ENCODE results near the gene NUAK2.

NUAK2 gene

GRCh38 chr1:205273551-205273982 is 48.0 kb downstream of the NUAK2 start:
- peaks cover 9% of the 10 kb centered on the region for H3K27me3 Mint-ChIP-seq (ENCODE audit: low read depth, poor library complexity)
- no peaks in the 10 kb centered on the region for H3K36me3 Mint-ChIP-seq (ENCODE audit: low read depth)
- TF ChIP-seq CTCF (IDR thresholded peaks at IDR 0.05) = peak; percentile 98
- no peak overlapping the region for H3K27ac Mint-ChIP-seq
- peaks cover 45% of the 10 kb centered on the region for H3K4me1 Mint-ChIP-seq
- H3K9me3 Mint-ChIP-seq = no peaks in the 10 kb centered on the region
- no peak overlapping the region for H3K4me3 Mint-ChIP-seq
- DNase-seq = peak; percentile 90

- H3K27me3 Mint-ChIP-seq (ENCODE audit: low read depth, poor library complexity) = peaks cover 13% of the 10 kb centered on the region
- DNase-seq = no peak
- H3K27ac Mint-ChIP-seq = no peak overlapping the region
- no peaks in the 10 kb centered on the region for H3K9me3 Mint-ChIP-seq
- H3K36me3 Mint-ChIP-seq (ENCODE audit: low read depth) = no peaks in the 10 kb centered on the region
- peaks cover 45% of the 10 kb centered on the region for H3K4me1 Mint-ChIP-seq
- no peak overlapping the region for H3K4me3 Mint-ChIP-seq
- TF ChIP-seq CTCF (IDR thresholded peaks at IDR 0.05) = no peak
Measured at GRCh38 chr1:205272536-205272935, 49.0 kb downstream of the NUAK2 start.

- peaks cover 19% of the 10 kb centered on the region for H3K27me3 Mint-ChIP-seq (ENCODE audit: low read depth, poor library complexity)
- H3K9me3 Mint-ChIP-seq = no peaks in the 10 kb centered on the region
- no peaks in the 10 kb centered on the region for H3K36me3 Mint-ChIP-seq (ENCODE audit: low read depth)
- no peak for TF ChIP-seq CTCF (IDR thresholded peaks at IDR 0.05)
- peaks cover 53% of the 10 kb centered on the region for H3K4me1 Mint-ChIP-seq
- H3K4me3 Mint-ChIP-seq = no peak overlapping the region
- no peak for DNase-seq
- no peak overlapping the region for H3K27ac Mint-ChIP-seq
Measured at GRCh38 chr1:205271745-205272144, 49.8 kb downstream of the NUAK2 start.

- Mint-ChIP-seq H3K36me3 (ENCODE audit: low read depth) (no peaks in the 10 kb centered on the region), H3K27me3 (ENCODE audit: low read depth, poor library complexity) (peaks cover 19% of the 10 kb centered on the region), H3K9me3 (no peaks in the 10 kb centered on the region), H3K4me1 (peaks cover 55% of the 10 kb centered on the region), H3K27ac (no peak overlapping the region), H3K4me3 (no peak overlapping the region)
- TF ChIP-seq CTCF (IDR thresholded peaks at IDR 0.05) = no peak
- DNase-seq = no peak
Measured at GRCh38 chr1:205271277-205271676, 50.3 kb downstream of the NUAK2 start.

- no peak for TF ChIP-seq CTCF (IDR thresholded peaks at IDR 0.05)
- H3K27me3 Mint-ChIP-seq (ENCODE audit: low read depth, poor library complexity) = peaks cover 19% of the 10 kb centered on the region
- no peaks in the 10 kb centered on the region for H3K36me3 Mint-ChIP-seq (ENCODE audit: low read depth)
- no peak for DNase-seq
- no peak overlapping the region for H3K4me3 Mint-ChIP-seq
- H3K9me3 Mint-ChIP-seq = no peaks in the 10 kb centered on the region
- H3K27ac Mint-ChIP-seq = peak overlapping the region; percentile 16
- peaks cover 55% of the 10 kb centered on the region for H3K4me1 Mint-ChIP-seq
Measured at GRCh38 chr1:205270764-205271163, 50.8 kb downstream of the NUAK2 start.

- Mint-ChIP-seq H3K27me3 (ENCODE audit: low read depth, poor library complexity) (peaks cover 19% of the 10 kb centered on the region), H3K36me3 (ENCODE audit: low read depth) (no peaks in the 10 kb centered on the region), H3K9me3 (no peaks in the 10 kb centered on the region), H3K4me3 (no peak overlapping the region), H3K27ac (no peak overlapping the region), H3K4me1 (peaks cover 55% of the 10 kb centered on the region)
- TF ChIP-seq CTCF (IDR thresholded peaks at IDR 0.05) = no peak
- DNase-seq = no peak
Measured at GRCh38 chr1:205270271-205270670, 51.3 kb downstream of the NUAK2 start.

All from nephron progenitor cell (in vitro differentiated cells).